Pancreas (tissue), 10 donors: Measurements from ENCODE around the gene PHF2. TPM values are rescaled to one million over a fixed set of nuclear protein-coding genes. Genes with fewer than 3 reads are reported as not detected.

Source experiments
- ATAC-seq, 4 donors: fragments of 200-7000 bp; cut with Tn5 transposase; one replicate each; pipeline versions ENCODE4 v1.8.0 to v1.9.1; 2020; ENCODE audit warnings: mild to moderate bottlenecking in 4 of 4, moderate library complexity in 4 of 4
- DNase-seq, 6 donors: peaks; one replicate each; pipeline ENCODE4 v3.0.0-alpha.2; 2020
- FAIRE-seq: peaks from 2 replicates; lab custom pipeline; 2012; peaks lifted over from hg19 to GRCh38; lab: Jason Lieb, UNC
- H3K27ac ChIP-seq, 4 donors: fragments of 200-600 bp; sonication (generic); 1 replicate in 3 of 4; 2 replicates in 1 of 4; pipeline versions ENCODE4 v1.5.0 to v1.8.0; 2020
- H3K27me3 ChIP-seq, 4 donors: fragments of 200-600 bp; one replicate each; pipeline ENCODE4 v1.8.0; 2021
- H3K36me3 ChIP-seq, 3 donors: fragments of 200-600 bp; sonication (generic) in 1 of 3; one replicate each; pipeline versions ENCODE4 v1.5.0 to v1.8.0; 2020 to 2021
- H3K4me1 ChIP-seq, 3 donors: fragments of 200-600 bp; one replicate each; pipeline ENCODE4 v1.8.0; 2021
- H3K4me3 ChIP-seq, 4 donors: fragments of 200-600 bp; sonication (generic) in 2 of 4; one replicate each; pipeline versions ENCODE4 v1.5.0 to v1.8.0; 2020 to 2021
- H3K9me3 ChIP-seq, 4 donors: fragments of 200-600 bp; one replicate each; pipeline ENCODE4 v1.8.0; 2021
- CTCF ChIP-seq, 4 donors: fragments of 200-600 bp; sonication (generic) in 3 of 4; IDR thresholded peaks; one replicate each; pipeline versions ENCODE4 v1.5.0 to v1.8.0; 2021; ENCODE audit warnings: antibody characterized with exemption in 4 of 4
- WGBS, 2 donors: extraction: QIAGEN DNeasy Blood & Tissue Kit; methylation state at CpG; one replicate each; pipeline ENCODE4 v1.1.7; 2013; 5-methylcytosine and 5-hydroxymethylcytosine counted together
- intact Hi-C, 3 donors: fragments of 100-400 bp; cut with DNase I; formaldehyde crosslinking; loops; one replicate each; pipeline versions ENCODE4 v1.11.1 to v1.14.2; 2022
- polyA plus RNA-seq, 2 donors: library from polyadenylated mRNA; stranded (reverse); fragments of 200-250 nt; gene quantifications; one replicate each; pipeline ENCODE4 v1.2.3, GENCODE V29; 2013
- total RNA-seq, 6 donors: library from RNA; stranded (reverse); fragmentation: NEBNext Ultra II Directional in 4 of 6; extraction: Animal tissue kit (Norgen Biotek cat#: 25700) in 4 of 6; gene quantifications; one replicate each; pipeline versions ENCODE4 v1.2.1 to v1.2.4, GENCODE V29; 2021 to 2023
- donor health status: healthy with polysubstance abuse.
- donor health status: DM: no; HTN: no; CAD: no; lungs with moderate emphysema.
- donor health status: DM: no; HTN: no; CAD: no.
- donor health status: control.
- donor health status: control.
- donor health status: Bipolar disorder and iron deficiency.
- donor health status: DM: yes; HTN: yes; CAD: no.
- donor health status: DM: no; HTN: no; CAD: no.
- donor health status: DM: no; HTN: no; CAD: no.
- donor health status: DM: yes; HTN: yes; CAD: no.

The PHF2 gene
- total and polyA plus RNA-seq, 8 donors: 10.8 to 24.8 (median 12.7) TPM

GRCh38 chr9:93645149-93645889, 68.9 kb downstream of the PHF2 start:
- Histone ChIP-seq H3K9me3 (no peaks in the 10 kb centered on the region), H3K36me3 (peaks cover 0 to 35% (median 9%) of the 10 kb centered on the region in 3 donors), H3K27ac (no peak overlapping the region), H3K4me3 (no peak overlapping the region), H3K27me3 (no peaks in the 10 kb centered on the region), H3K4me1 (no peaks in the 10 kb centered on the region)
- ATAC-seq (no peak), DNase-seq (peak in 4 of 6 donors; percentile 5 to 53 (median 29)), FAIRE-seq (no peak)
- 94 to 97% methylated on average over 28 of the region's 28 CpGs for WGBS, 2 donors
- intact Hi-C loops: no loop called here
- TF ChIP-seq CTCF (IDR thresholded peaks at IDR 0.05): no peak

GRCh38 chr9:93645921-93646639, 69.7 kb downstream of the PHF2 start:
- 91 to 96% methylated on average over 12 of the region's 12 CpGs for WGBS, 2 donors
- H3K36me3 ChIP-seq: peaks cover 0 to 43% (median 12%) of the 10 kb centered on the region in 3 donors
- ATAC-seq: no peak
- DNase-seq: peak in 4 of 6 donors; percentile 4 to 40 (median 22)
- no peak overlapping the region for H3K27ac ChIP-seq
- no peak for FAIRE-seq
- intact Hi-C loops: no loop called here
- H3K4me1 ChIP-seq: no peaks in the 10 kb centered on the region
- H3K9me3 ChIP-seq: no peaks in the 10 kb centered on the region
- no peak for TF ChIP-seq CTCF (IDR thresholded peaks at IDR 0.05)
- H3K4me3 ChIP-seq: no peak overlapping the region
- no peaks in the 10 kb centered on the region for H3K27me3 ChIP-seq

GRCh38 chr9:93646640-93647178, 70.3 kb downstream of the PHF2 start:
- FAIRE-seq (no peak), DNase-seq (peak in 3 of 6 donors; percentile 5 to 52 (median 6)), ATAC-seq (no peak)
- Histone ChIP-seq H3K4me3 (no peak overlapping the region), H3K4me1 (no peaks in the 10 kb centered on the region), H3K36me3 (peaks cover 0 to 49% (median 12%) of the 10 kb centered on the region in 3 donors), H3K27ac (no peak overlapping the region), H3K9me3 (no peaks in the 10 kb centered on the region), H3K27me3 (no peaks in the 10 kb centered on the region)
- whole genome bisulfite sequencing, 2 donors: 94 to 97% methylated on average over 10 of the region's 10 CpGs
- TF ChIP-seq CTCF (IDR thresholded peaks at IDR 0.05): no peak
- intact Hi-C loops: no loop called here

- no peak for TF ChIP-seq CTCF (IDR thresholded peaks at IDR 0.05)
- DNase-seq: peak in 1 of 6 donors; percentile 2
- FAIRE-seq: no peak
- no peaks in the 10 kb centered on the region for H3K4me1 ChIP-seq
- no peaks in the 10 kb centered on the region for H3K27me3 ChIP-seq
- no peaks in the 10 kb centered on the region for H3K9me3 ChIP-seq
- 88 to 93% methylated on average over 5 of the region's 5 CpGs for WGBS, 2 donors
- no peak for ATAC-seq
- no peak overlapping the region for H3K4me3 ChIP-seq
- intact Hi-C loops: no loop called here
- H3K27ac ChIP-seq: no peak overlapping the region
- H3K36me3 ChIP-seq: peaks cover 0 to 49% (median 12%) of the 10 kb centered on the region in 3 donors
Measured at GRCh38 chr9:93648181-93648580, 71.8 kb downstream of the PHF2 start.
